PFSK-1 (cell line): ENCODE data around the gene EP400.

Source experiments
- FOXP2 ChIP-seq: optimal IDR thresholded peaks from 2 replicates; pipeline ENCODE3; 2011; ENCODE audit warnings: borderline replicate concordance, control low read depth, inconsistent platforms; ENCODE audit not compliant: insufficient read depth; ENCODE audit errors: extremely low read length, extremely low read depth
- POLR2AphosphoS5 ChIP-seq: IDR thresholded peaks from 2 replicates; pipeline ENCODE4 v1.6.1; 2012; ENCODE audit warnings: low read depth, mild to moderate bottlenecking, control low read depth, low read length, moderate library complexity
- REST ChIP-seq, 2 experiments: IDR thresholded peaks; 2 replicates each; pipeline versions ENCODE4 v1.6.1 to v1.8.0; 2011 to 2012; ENCODE audit warnings: low read depth in 2 of 2, low read length in 2 of 2, control low read depth in 1 of 2, inconsistent platforms in 1 of 2, mild to moderate bottlenecking in 1 of 2, moderate library complexity in 1 of 2; ENCODE audit not compliant: insufficient read depth in 1 of 2
- SIN3A ChIP-seq: IDR thresholded peaks from 2 replicates; pipeline ENCODE4 v1.6.1; 2012; ENCODE audit warnings: mild to moderate bottlenecking, low read length, moderate library complexity, borderline replicate concordance; ENCODE audit not compliant: insufficient read depth
- TAF1 ChIP-seq: IDR thresholded peaks from 2 replicates; pipeline ENCODE4 v1.6.1; 2012; ENCODE audit warnings: low read length, control low read depth, borderline replicate concordance; ENCODE audit not compliant: insufficient read depth

EP400 gene

GRCh38 chr12:132020292-132020691, 70.5 kb downstream of the EP400 start:
- no peak for TF ChIP-seq POLR2AphosphoS5
- no peak for TF ChIP-seq SIN3A
- no peak for TF ChIP-seq TAF1
- TF ChIP-seq REST (IDR thresholded peaks at IDR 0.05; ENCODE audit: insufficient read depth in 1 of 2, low read depth in 2 of 2, low read length in 2 of 2): no peak
- no peak for TF ChIP-seq FOXP2

DNA sequence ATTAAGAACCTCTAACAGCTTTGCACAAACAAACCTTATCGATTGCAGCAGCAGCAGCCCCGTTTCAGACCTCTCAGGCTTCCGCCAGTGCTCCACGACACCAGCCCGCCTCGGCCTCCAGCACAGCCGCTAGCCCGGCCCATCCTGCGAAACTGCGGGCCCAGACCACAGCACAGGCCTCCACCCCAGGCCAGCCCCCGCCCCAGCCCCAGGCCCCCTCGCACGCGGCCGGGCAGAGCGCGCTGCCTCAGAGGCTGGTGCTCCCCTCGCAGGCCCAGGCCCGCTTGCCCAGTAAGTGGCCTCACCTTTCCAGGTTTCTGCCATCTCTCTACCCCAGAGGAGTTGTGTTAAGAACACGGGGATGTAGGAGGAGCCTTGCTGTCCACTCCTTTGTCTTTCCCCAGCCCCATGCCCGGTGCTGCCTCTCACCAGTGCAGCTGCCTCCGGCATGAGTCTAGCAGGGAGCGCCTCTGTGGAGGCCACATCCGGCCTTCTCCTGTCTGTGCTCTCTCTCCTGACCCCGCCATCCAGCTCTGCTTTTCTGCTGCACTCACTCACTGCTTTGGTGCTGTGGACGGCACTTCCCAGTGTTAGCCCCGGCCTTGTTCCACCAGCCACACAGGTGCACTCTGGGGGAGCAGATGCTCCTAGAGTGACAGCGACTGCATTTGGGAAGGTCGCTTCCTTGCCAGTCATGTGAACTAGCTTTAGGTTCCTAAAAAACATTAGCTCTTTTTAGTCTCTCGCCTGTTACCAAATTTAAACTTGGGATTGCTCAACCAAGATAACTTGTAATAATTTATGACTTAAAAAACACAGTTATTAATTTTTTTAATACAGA, 71.5 kb downstream of the EP400 start:
- TF ChIP-seq SIN3A (no peak), TAF1 (no peak), POLR2AphosphoS5 (no peak), FOXP2 (no peak), REST (IDR thresholded peaks at IDR 0.05; ENCODE audit: insufficient read depth in 1 of 2, low read depth in 2 of 2, low read length in 2 of 2) (no peak)

DNA sequence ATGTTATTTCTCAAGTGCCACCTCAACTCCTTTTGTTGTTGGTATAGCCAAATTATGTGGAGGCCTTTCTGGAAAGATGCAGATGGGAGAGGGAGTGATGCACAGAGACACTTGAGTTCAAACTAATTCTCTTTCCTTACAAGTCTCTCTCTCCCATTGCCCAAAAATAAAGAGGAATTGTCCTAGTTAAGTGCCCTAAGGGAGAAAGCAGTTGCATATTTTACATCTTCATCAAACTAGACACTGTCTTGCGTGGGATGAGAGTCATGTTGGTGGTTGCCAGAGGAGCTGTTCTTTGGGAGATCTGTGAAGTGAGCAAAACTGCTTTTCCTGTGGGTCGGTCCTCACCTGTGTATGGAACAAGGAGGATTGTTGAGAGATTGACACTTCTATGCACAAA, 72.2 kb downstream of the EP400 start:
- TF ChIP-seq TAF1: no peak
- no peak for TF ChIP-seq POLR2AphosphoS5

- no peak for TF ChIP-seq FOXP2
- no peak for TF ChIP-seq TAF1
- no peak for TF ChIP-seq POLR2AphosphoS5
- TF ChIP-seq SIN3A: no peak
- TF ChIP-seq REST (IDR thresholded peaks at IDR 0.05; ENCODE audit: insufficient read depth in 1 of 2, low read depth in 2 of 2, low read length in 2 of 2): no peak
Observed at GRCh38 chr12:132023658-132024057, 73.9 kb downstream of the EP400 start.

DNA sequence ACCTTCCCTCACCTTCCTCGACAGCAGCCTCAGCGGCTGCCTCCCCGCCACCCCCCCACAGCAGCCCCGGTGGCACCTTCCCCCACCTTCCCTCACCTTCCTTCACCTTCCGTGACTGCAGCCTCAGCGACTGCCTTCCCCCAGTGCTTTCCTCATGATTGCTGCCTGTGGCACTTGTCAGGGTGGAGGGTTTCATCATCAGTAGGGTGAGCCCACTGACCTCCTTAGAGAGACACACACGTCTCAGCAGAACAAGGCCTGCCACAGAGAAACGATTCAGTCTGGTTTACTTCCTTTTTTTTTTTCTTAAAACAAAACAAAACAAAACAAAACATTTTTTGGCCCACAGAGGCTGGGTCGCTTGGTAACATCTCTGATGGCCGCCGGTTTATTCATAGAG, 75.0 kb downstream of the EP400 start:
- TF ChIP-seq TAF1: no peak
- no peak for TF ChIP-seq SIN3A

DNA sequence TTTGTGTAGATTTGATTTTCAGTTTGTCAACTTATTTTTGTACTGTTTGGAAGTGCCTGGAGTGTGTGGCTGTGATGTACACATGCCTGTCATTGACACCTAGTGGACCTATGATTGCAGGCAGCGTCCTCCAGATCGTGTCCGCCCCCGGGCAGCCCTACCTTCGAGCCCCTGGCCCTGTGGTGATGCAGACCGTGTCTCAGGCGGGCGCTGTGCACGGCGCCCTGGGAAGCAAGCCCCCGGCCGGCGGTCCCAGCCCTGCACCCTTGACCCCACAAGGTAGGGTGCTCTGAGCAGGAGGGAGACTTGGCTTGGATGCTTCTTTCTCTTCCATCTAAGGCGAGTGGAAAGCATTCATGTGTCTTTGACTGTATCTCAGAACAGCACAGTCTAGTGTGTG, 75.8 kb downstream of the EP400 start:
- TF ChIP-seq TAF1 (no peak), SIN3A (no peak), POLR2AphosphoS5 (no peak), FOXP2 (no peak), REST (IDR thresholded peaks at IDR 0.05; ENCODE audit: insufficient read depth in 1 of 2, low read depth in 2 of 2, low read length in 2 of 2) (no peak)
